ENCODE data around the gene SPATC1L.

SPATC1L gene

DNA sequence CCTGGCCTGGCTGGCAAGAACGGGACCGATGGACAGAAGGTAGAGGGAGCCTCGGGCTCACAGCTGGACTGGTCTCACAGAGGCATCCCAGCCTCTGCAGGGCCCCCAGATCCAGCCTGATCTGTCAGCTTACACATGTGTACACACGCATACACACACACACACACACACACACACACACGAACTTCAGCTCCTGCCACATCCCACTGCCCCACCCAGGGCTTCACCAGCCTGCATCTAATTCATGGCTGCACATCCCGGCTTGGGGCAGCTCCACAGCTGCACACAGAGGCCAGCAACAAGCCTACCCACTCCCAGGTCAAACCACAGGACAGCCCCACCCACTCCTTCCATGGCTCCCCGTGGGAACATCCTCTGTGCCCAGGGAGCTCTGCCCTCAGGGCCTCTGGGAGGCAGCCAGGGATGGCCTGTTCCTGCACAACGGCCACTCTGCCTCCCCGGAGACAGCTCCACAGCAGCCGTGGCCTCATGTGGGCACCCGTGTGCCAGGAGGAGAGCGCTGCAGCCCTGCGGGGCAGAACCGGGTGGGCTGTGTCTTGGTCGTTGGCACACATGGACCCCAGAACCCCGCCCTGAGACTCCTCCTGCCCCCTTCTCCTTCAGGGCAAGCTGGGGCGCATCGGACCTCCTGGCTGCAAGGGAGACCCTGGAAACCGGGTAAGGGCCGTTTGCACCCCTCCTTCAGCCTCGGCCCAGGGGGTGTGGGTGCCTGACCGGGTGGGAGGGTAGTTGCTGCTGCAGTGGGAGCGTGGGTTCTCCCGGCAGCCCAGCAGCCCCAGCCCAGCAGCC, 67.3 kb downstream of the SPATC1L start:
- TF ChIP-seq, protein P1, sequence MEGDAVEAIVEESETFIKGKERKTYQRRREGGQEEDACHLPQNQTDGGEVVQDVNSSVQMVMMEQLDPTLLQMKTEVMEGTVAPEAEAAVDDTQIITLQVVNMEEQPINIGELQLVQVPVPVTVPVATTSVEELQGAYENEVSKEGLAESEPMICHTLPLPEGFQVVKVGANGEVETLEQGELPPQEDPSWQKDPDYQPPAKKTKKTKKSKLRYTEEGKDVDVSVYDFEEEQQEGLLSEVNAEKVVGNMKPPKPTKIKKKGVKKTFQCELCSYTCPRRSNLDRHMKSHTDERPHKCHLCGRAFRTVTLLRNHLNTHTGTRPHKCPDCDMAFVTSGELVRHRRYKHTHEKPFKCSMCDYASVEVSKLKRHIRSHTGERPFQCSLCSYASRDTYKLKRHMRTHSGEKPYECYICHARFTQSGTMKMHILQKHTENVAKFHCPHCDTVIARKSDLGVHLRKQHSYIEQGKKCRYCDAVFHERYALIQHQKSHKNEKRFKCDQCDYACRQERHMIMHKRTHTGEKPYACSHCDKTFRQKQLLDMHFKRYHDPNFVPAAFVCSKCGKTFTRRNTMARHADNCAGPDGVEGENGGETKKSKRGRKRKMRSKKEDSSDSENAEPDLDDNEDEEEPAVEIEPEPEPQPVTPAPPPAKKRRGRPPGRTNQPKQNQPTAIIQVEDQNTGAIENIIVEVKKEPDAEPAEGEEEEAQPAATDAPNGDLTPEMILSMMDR (IDR thresholded peaks at IDR 0.05; ENCODE audit: low read depth, low read length), result no peak
- H3K4me3 ChIP-seq (ENCODE audit: low read depth, low read length), result no peak overlapping the region

DNA sequence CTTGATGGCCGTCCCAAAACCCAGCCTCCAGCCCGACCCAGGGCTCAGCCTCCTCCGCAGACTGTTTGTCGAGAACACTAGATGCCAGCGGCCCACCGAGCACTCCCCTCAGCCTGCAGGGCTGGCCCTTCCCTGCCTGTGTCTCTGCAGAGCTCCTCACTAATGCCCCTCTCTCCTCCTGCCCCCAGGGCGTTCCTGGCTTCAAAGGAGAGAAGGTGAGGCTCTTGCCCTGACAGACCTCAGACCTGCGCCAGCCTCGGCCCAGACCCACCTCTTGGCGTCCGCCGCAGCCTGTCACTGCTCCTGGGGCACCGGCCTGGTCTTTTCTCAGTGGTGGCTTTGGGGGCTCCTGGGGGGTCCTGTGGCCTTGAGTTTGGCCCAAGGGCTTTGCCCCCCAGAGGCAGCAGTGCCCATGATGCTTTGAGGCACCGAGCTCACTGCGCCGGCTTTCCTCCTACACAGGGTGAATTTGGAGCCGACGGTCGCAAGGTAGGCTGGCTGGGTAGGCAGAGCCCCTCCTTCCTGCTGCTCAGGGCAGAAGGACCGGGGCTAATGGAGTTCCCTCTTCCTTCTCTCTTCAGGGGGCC, 68.0 kb downstream of the SPATC1L start:
- TF ChIP-seq, protein P1 (IDR thresholded peaks at IDR 0.05; ENCODE audit: low read depth, low read length), result no peak

DNA sequence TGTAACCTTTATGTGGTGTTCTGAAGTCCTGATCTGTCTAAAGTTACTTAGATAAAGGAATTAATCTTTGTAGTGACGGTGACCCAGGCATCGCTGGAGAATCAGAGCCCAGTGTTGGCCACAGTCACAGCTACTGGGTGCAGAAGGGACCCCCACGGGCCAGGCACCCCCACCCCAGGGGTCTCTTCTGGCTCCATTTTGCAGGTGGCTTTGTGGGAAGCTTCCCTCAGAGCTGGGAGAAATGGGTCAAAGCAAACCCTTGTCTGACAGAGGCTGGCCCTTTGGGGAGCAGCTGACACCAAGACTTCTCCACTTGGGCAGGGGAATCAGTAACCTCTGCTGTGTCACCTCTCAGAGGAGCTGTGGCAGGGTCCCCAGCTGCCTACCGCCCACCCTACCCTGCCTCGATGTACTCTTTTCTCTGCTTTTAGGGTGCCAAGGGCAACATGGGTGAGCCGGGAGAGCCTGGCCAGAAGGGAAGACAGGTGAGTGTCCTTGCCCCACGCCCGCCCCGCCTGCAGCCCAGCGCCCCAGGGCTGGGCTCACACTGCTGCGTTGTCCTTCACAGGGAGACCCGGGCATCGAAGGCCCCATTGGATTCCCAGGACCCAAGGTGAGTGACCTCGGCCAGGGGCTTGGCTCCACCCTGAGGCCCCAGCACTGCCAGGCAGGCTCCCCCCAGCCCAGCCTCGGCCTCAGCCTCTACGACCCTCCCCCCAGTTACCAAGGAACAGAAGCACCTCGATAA, 68.6 kb downstream of the SPATC1L start:
- H3K4me3 ChIP-seq (ENCODE audit: low read depth, low read length), result no peak overlapping the region
- TF ChIP-seq, protein P1 (IDR thresholded peaks at IDR 0.05; ENCODE audit: low read depth, low read length), result no peak

More for the DNA sequence above, 68.0 kb downstream of the SPATC1L start:
- H3K4me3 ChIP-seq (ENCODE audit: low read depth, low read length), result no peak overlapping the region

DNA sequence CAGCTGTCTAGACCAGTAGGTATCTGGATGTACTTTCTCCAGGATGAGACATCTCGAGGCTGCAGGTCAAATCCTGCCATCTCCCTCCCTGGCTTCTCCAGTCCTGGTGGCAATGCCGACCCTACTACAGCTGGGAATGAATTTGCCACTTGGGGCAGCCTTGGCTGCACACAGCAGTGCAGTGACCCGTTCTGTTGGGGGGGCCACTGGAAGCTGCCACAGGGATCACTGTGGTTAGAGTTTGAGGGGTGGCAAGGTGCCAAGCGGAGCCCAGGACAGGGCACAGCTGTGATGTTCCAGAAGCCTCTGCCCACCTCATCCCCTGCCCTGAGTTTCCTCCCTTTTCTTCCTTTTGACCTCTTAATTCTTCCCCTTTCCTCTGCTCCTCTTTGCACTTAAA, 69.3 kb downstream of the SPATC1L start:
- H3K4me3 ChIP-seq (ENCODE audit: low read depth, low read length), result no peak overlapping the region
- TF ChIP-seq, protein P1 (IDR thresholded peaks at IDR 0.05; ENCODE audit: low read depth, low read length), result no peak

DNA sequence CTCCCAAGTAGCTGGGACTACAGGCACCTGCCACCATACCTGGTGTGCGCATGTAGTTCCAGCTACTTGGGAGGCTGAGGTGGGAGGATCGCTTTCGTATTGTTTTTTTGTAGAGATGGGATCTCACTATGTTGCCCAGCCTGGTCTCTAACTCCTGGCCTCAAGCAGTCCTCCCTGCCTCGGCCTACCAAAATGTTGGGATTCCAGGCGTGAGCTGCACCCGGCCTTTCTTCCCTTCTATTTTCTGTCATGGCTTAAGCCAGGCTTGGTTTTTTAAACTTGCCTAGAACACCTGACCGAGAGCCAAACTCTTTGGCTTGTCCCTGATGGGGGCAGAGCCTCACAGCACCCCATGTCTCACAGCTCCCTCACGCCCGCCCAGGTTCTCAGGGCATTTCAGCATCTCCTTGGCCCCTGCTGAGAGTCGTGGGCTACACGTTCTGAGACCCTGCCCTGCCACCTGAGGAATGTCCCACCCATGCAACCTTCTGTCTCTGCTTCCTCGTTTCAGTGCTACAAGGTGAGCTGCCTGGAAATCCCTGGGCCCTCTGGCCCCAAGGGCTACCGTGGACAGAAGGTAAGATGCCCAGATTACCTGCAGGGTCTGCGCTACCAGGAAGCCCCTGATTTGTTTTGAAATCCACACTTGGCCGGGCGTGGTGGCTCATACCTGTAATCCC, 70.6 kb downstream of the SPATC1L start:
- H3K4me3 ChIP-seq (ENCODE audit: low read depth, low read length), result no peak overlapping the region
- TF ChIP-seq, protein P1 (IDR thresholded peaks at IDR 0.05; ENCODE audit: low read depth, low read length), result no peak

- no peak overlapping the region for H3K4me3 ChIP-seq (ENCODE audit: low read depth, low read length)
- TF ChIP-seq, protein P1 (IDR thresholded peaks at IDR 0.05; ENCODE audit: low read depth, low read length), result no peak
Measured at GRCh38 chr21:46112725-46113215, 71.5 kb downstream of the SPATC1L start.
